Stimulated activated CD4-positive, alpha-beta T cell treated with anti-CD3 and anti-CD28 coated beads, Interleukin-1b, Interleukin-23, amount 100 ng/mL, for 24 hours (primary cell): Measurements from ENCODE around the gene SFMBT2.
"Not testable (repeated sequence)": the region's sequence is repeated elsewhere in the genome, so short reads cannot be mapped to it uniquely, and the experiment has no call there.

Experiments used
- DNase-seq, 4 experiments: peaks; one replicate each; pipeline ENCODE4 v3.0.0-alpha.2; 2020; ENCODE audit warnings: low read depth in 4 of 4, low spot score in 1 of 4

SFMBT2 gene

GRCh38 chr10:7192831-7193361 is 217.9 kb downstream of the SFMBT2 start:
- DNase-seq, result peak in 2 of 4 experiments; percentile 26 to 36

- DNase-seq, result no peak
Measured at GRCh38 chr10:7192061-7192460, 218.8 kb downstream of the SFMBT2 start.

DNA sequence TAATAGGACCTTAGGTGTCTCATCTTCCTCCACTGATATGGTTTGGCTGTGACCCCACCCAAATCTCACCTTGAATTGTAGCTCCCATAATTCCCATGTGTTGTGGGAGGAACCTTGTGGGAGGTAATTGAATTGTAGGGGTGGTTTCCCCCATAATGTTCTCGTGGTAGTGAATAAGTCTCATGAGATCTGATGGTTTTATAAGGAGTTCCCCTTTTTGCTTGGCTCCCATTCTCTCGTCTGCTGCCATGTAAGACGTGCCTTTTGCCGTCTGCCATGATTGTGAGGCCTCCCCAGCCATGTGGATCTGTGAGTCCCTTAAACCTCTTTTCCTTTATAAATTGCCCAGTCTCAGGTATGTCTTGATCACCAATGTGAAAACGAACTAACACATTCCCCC is 220.1 kb downstream of the SFMBT2 start:
- not testable (repeated sequence) for DNase-seq

GRCh38 chr10:7189909-7190308 is 220.9 kb downstream of the SFMBT2 start:
- DNase-seq, result no peak

- DNase-seq, result no peak
Measured at GRCh38 chr10:7188456-7189050, 222.3 kb downstream of the SFMBT2 start.

- no peak for DNase-seq
Measured at GRCh38 chr10:7186387-7187018, 224.3 kb downstream of the SFMBT2 start.

GRCh38 chr10:7185367-7185690 is 225.5 kb downstream of the SFMBT2 start:
- DNase-seq, result no peak

DNA sequence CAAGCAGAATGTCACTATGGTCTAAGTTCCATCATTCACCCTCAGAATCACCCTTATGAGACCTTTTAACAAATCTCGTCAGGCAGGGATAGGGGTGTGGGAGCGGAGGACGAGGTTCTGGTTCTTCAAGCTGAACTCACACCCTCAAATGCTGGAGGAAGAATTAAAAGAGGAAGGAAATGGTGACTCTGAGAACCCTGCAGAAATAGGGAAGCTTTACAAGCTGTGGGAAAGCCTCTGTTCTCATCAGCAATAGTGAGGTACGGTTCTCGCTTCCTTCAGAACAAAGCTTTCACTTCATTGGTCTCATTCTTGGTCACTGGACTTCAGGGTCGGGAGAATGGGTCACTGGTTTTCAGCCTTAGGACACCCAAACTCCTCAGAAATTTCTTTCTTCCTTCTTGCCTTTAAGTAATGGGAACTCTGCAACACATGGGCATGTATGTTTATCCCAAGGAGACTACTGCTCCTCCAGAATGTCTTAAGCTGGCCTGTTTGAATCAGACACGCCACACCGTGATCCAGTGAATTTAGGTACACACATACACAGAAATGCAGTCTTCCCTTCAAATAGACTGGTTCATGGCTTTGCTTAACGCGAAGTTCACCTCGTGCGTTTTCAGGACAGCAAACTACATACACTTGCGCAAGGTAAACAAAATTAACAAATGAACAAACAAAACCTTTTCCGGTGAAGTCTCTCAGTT is 226.0 kb downstream of the SFMBT2 start:
- no peak for DNase-seq

GRCh38 chr10:7184116-7184515 is 226.7 kb downstream of the SFMBT2 start:
- DNase-seq, result not testable (repeated sequence)

GRCh38 chr10:7182327-7182726 is 228.5 kb downstream of the SFMBT2 start:
- not testable (repeated sequence) for DNase-seq

GRCh38 chr10:7181420-7181819 is 229.4 kb downstream of the SFMBT2 start:
- DNase-seq, result no peak

- DNase-seq, result no peak
Measured at GRCh38 chr10:7179536-7179935, 231.3 kb downstream of the SFMBT2 start.

GRCh38 chr10:7173948-7174347 is 236.9 kb downstream of the SFMBT2 start:
- no peak for DNase-seq

DNA sequence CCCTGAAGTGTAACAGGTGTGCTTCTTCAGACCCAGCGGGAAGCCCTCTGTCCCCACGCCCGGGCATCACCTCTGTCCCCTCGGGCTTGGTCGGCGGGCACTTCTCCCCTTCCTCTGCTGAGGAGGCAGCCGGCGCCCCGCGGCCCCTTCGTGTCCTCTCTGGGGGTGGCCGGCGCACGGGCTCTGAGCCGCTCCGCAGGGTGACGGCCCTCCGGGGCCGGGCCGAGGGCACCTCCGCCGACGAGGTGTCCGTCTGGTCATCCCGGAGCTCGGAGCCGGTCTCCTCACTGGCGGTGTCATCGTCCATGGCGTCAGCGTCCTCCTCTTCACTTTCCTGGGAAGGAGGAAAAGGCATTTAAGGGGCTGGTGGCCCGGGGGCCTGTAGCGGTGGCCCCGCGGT is 239.0 kb downstream of the SFMBT2 start:
- DNase-seq, result no peak

DNA sequence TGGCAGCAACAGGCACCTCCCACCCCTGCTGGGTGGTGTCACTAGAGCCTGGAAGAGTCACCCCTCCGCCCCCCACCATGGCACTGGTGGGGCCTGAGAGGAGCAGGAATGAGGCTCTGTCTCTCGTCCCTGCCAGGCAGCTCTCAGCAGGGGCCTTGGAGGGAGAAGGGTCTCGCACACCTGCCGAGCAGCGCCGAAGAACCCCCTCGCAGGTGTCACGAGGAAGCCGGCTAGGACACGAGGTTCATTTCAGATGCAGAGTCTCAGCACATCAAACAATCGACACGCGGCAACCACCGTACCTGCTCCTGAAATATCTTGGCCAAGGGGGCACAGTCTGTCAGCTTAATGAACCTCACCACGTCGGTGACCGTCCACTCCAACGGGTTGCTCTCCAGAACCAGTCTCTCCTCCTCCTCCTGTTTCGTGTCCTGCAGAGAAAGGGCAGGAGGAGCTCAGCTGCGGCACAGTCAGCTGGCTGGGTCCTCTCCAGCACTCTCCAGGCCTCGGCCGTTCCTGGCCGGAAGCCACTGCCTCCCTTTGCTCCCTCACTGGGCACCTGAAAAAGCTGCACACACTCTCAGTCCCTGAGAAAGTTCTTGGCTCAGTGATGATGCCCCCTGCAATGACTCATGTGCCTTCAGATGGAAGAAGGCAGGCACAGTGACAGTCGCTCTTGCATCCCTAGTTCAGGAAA is 240.1 kb downstream of the SFMBT2 start:
- no peak for DNase-seq

DNA sequence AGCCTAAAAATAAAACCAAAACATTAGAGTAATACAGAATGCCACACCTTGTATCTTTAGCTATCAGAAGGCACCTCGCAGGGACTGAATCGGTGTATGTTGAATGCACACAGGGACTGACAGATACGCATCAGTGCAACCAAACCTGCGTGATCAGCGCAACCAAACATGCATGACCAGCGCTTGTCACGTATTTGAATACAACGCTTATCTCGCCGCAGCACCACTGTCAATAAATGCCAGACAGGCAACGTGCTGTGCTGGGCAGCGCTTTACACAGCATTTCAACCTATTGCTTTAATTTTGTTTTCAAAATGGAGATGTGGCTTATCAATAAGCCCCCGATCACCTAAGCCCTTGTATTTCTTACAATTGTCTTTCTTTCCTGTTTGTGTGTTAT is 242.4 kb downstream of the SFMBT2 start:
- no peak for DNase-seq

- no peak for DNase-seq
Measured at GRCh38 chr10:7165500-7166177, 245.2 kb downstream of the SFMBT2 start.

DNA sequence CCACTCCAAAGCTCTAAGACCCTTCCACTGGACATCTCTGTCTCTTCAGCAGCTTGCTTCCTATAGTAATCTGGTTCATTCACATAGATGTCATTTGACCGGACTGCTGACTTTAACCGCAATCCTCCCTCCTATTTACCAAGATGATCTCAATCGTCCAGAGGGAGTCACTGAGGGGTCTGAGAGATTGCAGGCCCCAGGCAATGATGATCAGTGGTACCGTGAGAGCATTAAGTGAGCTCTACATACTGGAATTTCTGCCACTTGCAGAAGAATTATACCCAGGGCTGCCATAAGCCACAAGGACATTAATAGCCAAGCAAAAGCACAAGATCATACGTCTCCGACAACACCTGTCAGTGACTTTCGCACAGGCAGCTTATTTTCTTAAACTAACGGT is 245.9 kb downstream of the SFMBT2 start:
- no peak for DNase-seq

- no peak for DNase-seq
Measured at GRCh38 chr10:7162331-7162730, 248.5 kb downstream of the SFMBT2 start.

- DNase-seq, result no peak
Measured at GRCh38 chr10:7161484-7162250, 249.2 kb downstream of the SFMBT2 start.
